ENCODE results near the gene AUH. TPM values are rescaled to one million over a fixed set of nuclear protein-coding genes. Genes with fewer than 3 reads are reported as not detected.

AUH gene
- total RNA-seq, 1 donor: 19.6 TPM

DNA sequence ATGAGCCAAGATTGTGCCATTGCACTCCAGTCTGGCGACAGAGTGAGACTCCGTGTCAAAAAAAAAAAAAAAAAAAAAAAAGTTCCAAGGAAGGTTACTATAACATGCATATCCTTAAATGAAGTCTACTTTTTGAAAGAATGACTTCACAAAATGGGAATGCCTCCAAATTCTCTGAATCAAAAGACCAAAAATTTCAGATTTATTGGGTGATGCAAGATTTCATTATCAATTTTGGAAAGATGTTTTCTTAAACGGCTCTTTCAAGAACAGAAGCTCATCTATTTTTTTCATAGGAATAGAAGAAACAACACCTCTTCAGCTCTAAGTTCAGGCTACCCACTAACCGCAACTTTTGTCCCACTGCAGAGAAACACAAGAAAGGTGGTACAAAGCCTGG lies 69.9 kb downstream of the AUH start:
- DNase-seq (ENCODE audit: low read depth): peak; percentile 42
- TF ChIP-seq, protein P1, sequence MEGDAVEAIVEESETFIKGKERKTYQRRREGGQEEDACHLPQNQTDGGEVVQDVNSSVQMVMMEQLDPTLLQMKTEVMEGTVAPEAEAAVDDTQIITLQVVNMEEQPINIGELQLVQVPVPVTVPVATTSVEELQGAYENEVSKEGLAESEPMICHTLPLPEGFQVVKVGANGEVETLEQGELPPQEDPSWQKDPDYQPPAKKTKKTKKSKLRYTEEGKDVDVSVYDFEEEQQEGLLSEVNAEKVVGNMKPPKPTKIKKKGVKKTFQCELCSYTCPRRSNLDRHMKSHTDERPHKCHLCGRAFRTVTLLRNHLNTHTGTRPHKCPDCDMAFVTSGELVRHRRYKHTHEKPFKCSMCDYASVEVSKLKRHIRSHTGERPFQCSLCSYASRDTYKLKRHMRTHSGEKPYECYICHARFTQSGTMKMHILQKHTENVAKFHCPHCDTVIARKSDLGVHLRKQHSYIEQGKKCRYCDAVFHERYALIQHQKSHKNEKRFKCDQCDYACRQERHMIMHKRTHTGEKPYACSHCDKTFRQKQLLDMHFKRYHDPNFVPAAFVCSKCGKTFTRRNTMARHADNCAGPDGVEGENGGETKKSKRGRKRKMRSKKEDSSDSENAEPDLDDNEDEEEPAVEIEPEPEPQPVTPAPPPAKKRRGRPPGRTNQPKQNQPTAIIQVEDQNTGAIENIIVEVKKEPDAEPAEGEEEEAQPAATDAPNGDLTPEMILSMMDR (IDR thresholded peaks at IDR 0.05; ENCODE audit: insufficient read depth, low read length): no peak
- H3K4me3 ChIP-seq (ENCODE audit: low read depth, low read length): no peak overlapping the region

DNA sequence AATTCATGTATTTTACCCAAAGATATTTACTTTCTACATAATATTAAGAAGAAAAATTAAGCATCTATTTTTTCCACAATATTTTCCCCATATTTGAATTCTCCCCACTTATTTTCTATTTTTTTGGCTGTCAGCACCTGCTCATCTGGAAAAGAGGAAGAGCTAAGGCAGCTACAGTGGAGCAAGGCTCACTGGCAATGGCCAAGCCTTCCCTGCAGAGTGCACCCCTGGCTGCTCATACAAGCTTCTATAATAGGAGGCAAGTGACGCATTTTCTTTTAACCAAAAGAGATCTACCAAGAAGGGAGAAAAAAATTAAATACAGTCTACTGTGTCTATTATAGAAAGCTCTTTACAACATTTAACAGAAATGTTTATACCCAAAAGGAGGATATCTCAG lies 72.5 kb downstream of the AUH start:
- H3K4me3 ChIP-seq (ENCODE audit: low read depth, low read length): no peak overlapping the region
- TF ChIP-seq, protein P1 (IDR thresholded peaks at IDR 0.05; ENCODE audit: insufficient read depth, low read length): no peak
- no peak for DNase-seq (ENCODE audit: low read depth)

- DNase-seq (ENCODE audit: low read depth): peak; percentile 59
- TF ChIP-seq, protein P1 (IDR thresholded peaks at IDR 0.05; ENCODE audit: insufficient read depth, low read length): no peak
Observed at GRCh38 chr9:91285729-91286353, 75.9 kb downstream of the AUH start.

DNA sequence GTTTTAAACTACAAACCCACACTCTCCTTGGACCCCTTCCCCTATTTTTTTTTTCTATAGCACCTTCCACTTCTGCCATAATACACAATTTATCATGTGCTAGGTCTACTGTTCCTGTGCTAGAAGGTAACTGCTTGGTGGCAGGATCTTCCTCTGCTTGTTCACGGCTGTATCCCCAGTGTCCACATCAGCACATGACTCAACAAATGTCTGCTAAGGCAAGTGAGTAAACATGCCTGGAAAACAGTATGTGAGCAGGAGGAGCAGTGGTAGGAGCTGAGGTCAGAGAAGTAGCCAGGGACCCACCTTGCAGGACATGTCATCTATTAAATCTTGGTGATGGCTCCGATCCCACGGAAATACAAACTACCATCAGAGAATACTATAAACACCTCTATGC lies 79.4 kb downstream of the AUH start:
- TF ChIP-seq, protein P1 (IDR thresholded peaks at IDR 0.05; ENCODE audit: insufficient read depth, low read length): no peak
- no peak overlapping the region for H3K4me3 ChIP-seq (ENCODE audit: low read depth, low read length)
- DNase-seq (ENCODE audit: low read depth): no peak

More at GRCh38 chr9:91285729-91286353, 75.9 kb downstream of the AUH start:
- H3K4me3 ChIP-seq (ENCODE audit: low read depth, low read length): no peak overlapping the region

GRCh38 chr9:91279296-91280204 lies 82.2 kb downstream of the AUH start:
- no peak for DNase-seq (ENCODE audit: low read depth)
- TF ChIP-seq, protein P1 (IDR thresholded peaks at IDR 0.05; ENCODE audit: insufficient read depth, low read length): no peak
- no peak overlapping the region for H3K4me3 ChIP-seq (ENCODE audit: low read depth, low read length)

GRCh38 chr9:91276513-91276912 lies 85.2 kb downstream of the AUH start:
- no peak for DNase-seq (ENCODE audit: low read depth)
- H3K4me3 ChIP-seq (ENCODE audit: low read depth, low read length): no peak overlapping the region
- TF ChIP-seq, protein P1 (IDR thresholded peaks at IDR 0.05; ENCODE audit: insufficient read depth, low read length): no peak
